Panc1 (cell line): ENCODE measurements around the gene ARRB2.

ENCODE experiments used
- CTCF ChIP-seq: fragments of 450-650 bp; IDR thresholded peaks from 2 replicates; pipeline ENCODE4 v1.5.1; 2017; ENCODE audit warnings: mild to moderate bottlenecking
- POLR2AphosphoS5 ChIP-seq: IDR thresholded peaks from 2 replicates; pipeline ENCODE4 v1.6.1; 2012; ENCODE audit warnings: mild to moderate bottlenecking, low read depth, low read length, moderate library complexity
- REST ChIP-seq, 2 experiments: IDR thresholded peaks; 2 replicates each; pipeline ENCODE4 v1.6.1; 2011 to 2012; ENCODE audit warnings: low read depth in 2 of 2, control low read depth in 1 of 2, low read length in 1 of 2, mild to moderate bottlenecking in 1 of 2, moderate library complexity in 1 of 2; ENCODE audit not compliant: insufficient read depth in 1 of 2
- SIN3A ChIP-seq: IDR thresholded peaks from 2 replicates; pipeline ENCODE4 v1.6.1; 2012; ENCODE audit warnings: low read depth, mild to moderate bottlenecking, low read length, moderate library complexity, borderline replicate concordance; ENCODE audit not compliant: insufficient read depth

GRCh38 chr17:4738136-4739121, 28.0 kb downstream of the ARRB2 start:
- no peak for TF ChIP-seq CTCF
- no peak for TF ChIP-seq POLR2AphosphoS5
- no peak for TF ChIP-seq REST (IDR thresholded peaks at IDR 0.05; ENCODE audit: insufficient read depth in 1 of 2, low read depth in 2 of 2, low read length in 1 of 2)
- no peak for TF ChIP-seq SIN3A
